Esophagus muscularis mucosa (tissue), 3 donors: ENCODE measurements around the gene TACC2.

Source experiments
- CTCF ChIP-seq, 3 experiments: fragments of 200-600 bp in 2 of 3; fragments of 450-650 bp in 1 of 3; sonication (generic) in 2 of 3; IDR thresholded peaks; one replicate each; pipeline ENCODE4 v1.5.1; 2017 to 2019; ENCODE audit warnings: antibody characterized with exemption in 3 of 3, mild to moderate bottlenecking in 2 of 3, moderate library complexity in 1 of 3
- POLR2A ChIP-seq: fragments of 450-650 bp; IDR thresholded peaks from one replicate; pipeline ENCODE4 v1.6.1; 2017; ENCODE audit warnings: antibody characterized with exemption, moderate library complexity, mild to moderate bottlenecking, low read depth
- POLR2AphosphoS5 ChIP-seq, 2 donors: sonication (generic); formaldehyde crosslinking; IDR thresholded peaks; one replicate each; pipeline ENCODE4 v1.6.1; 2017; ENCODE audit warnings: antibody characterized with exemption in 2 of 2

- TF ChIP-seq CTCF (IDR thresholded peaks at IDR 0.05) (peak in 1 of 3 experiments; percentile 29), POLR2A (no peak), POLR2AphosphoS5 (IDR thresholded peaks at IDR 0.05) (no peak)
These were observed 173.8 kb downstream of the TACC2 start for GRCh38 chr10:122162671-122163173.
